HEK293T (cell line): ENCODE results near the gene LIN28B.

Experiments used
- ARNT ChIP-seq: fragments of 450-650 bp; IDR thresholded peaks from 2 replicates; pipeline ENCODE4 v1.6.1; 2017; ENCODE audit warnings: mild to moderate bottlenecking
- BHLHE40 ChIP-seq: fragments of 450-650 bp; IDR thresholded peaks from 2 replicates; pipeline ENCODE4 v1.6.1; 2016; ENCODE audit warnings: mild to moderate bottlenecking, moderate library complexity, borderline replicate concordance
- CTBP1 ChIP-seq: fragments of 450-650 bp; IDR thresholded peaks from 2 replicates; pipeline ENCODE4 v1.6.1; 2016; ENCODE audit warnings: borderline replicate concordance
- FOXA1 ChIP-seq: fragments of 450-650 bp; IDR thresholded peaks from 2 replicates; pipeline ENCODE4 v1.6.1; 2016; ENCODE audit warnings: mild to moderate bottlenecking
- FOXK2 ChIP-seq: fragments of 450-650 bp; IDR thresholded peaks from 2 replicates; pipeline ENCODE4 v1.6.1; 2016; ENCODE audit warnings: mild to moderate bottlenecking
- FOXM1 ChIP-seq: fragments of 450-650 bp; IDR thresholded peaks from 2 replicates; pipeline ENCODE4 v1.6.1; 2017; ENCODE audit warnings: mild to moderate bottlenecking, borderline replicate concordance
- L3MBTL2 ChIP-seq: fragments of 450-650 bp; conservative IDR thresholded peaks from 2 replicates; pipeline ENCODE4 v1.6.1; 2016; ENCODE audit warnings: mild to moderate bottlenecking
- LEF1 ChIP-seq: fragments of 450-650 bp; IDR thresholded peaks from 2 replicates; pipeline ENCODE4 v1.6.1; 2017; ENCODE audit warnings: mild to moderate bottlenecking, borderline replicate concordance
- NFRKB ChIP-seq: fragments of 450-650 bp; IDR thresholded peaks from 2 replicates; pipeline ENCODE4 v1.6.1; 2016; ENCODE audit warnings: mild to moderate bottlenecking, moderate library complexity
- SP1 ChIP-seq: fragments of 450-650 bp; IDR thresholded peaks from 2 replicates; pipeline ENCODE4 v1.6.1; 2017
- SUZ12 ChIP-seq: fragments of 450-650 bp; IDR thresholded peaks from 2 replicates; pipeline ENCODE4 v1.6.1; 2016; ENCODE audit warnings: mild to moderate bottlenecking
- TARDBP ChIP-seq: fragments of 450-650 bp; IDR thresholded peaks from 2 replicates; pipeline ENCODE4 v1.6.1; 2016
- TF ChIP-seq, protein P1 (sequence below): fragments of 450-650 bp; IDR thresholded peaks from 2 replicates; pipeline ENCODE4 v1.6.1; 2016

- TF ChIP-seq BHLHE40 = no peak
- TF ChIP-seq LEF1 = no peak
- TF ChIP-seq CTBP1 = no peak
- TF ChIP-seq TARDBP = no peak
- TF ChIP-seq SP1 = no peak
- no peak for TF ChIP-seq NFRKB
- TF ChIP-seq, protein P1, sequence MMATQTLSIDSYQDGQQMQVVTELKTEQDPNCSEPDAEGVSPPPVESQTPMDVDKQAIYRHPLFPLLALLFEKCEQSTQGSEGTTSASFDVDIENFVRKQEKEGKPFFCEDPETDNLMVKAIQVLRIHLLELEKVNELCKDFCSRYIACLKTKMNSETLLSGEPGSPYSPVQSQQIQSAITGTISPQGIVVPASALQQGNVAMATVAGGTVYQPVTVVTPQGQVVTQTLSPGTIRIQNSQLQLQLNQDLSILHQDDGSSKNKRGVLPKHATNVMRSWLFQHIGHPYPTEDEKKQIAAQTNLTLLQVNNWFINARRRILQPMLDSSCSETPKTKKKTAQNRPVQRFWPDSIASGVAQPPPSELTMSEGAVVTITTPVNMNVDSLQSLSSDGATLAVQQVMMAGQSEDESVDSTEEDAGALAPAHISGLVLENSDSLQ = no peak
- TF ChIP-seq SUZ12 = no peak
- no peak for TF ChIP-seq FOXA1
- no peak for TF ChIP-seq FOXM1
- TF ChIP-seq ARNT = no peak
- TF ChIP-seq FOXK2 = no peak
- no peak for TF ChIP-seq L3MBTL2
These were observed 140.4 kb downstream of the LIN28B start for GRCh38 chr6:105097288-105097687.
